Calu3 (cell line): ENCODE results near the gene METTL1. TPM values are rescaled to one million over a fixed set of nuclear protein-coding genes. Genes with fewer than 3 reads are reported as not detected.
A peak's percentile ranks its signal among the peaks of the same experiment; 100 is the strongest.

ENCODE experiments used
- BruUV-seq: library from RNA; stranded (reverse); fragments of 400-500 nt; replicated peaks from 2 replicates; lab custom pipeline; 2021; lab: Mats Ljungman, UMichigan
- CTCF ChIA-PET: fragments of 300-600 bp; sonication (Branson Sonifier 250); formaldehyde crosslinking; loops from one replicate; lab custom pipeline; 2022; ENCODE audit warnings: antibody characterized with exemption; lab: Charles Lee
- DNase-seq: peaks from one replicate; pipeline ENCODE4 v3.0.0; 2022
- H3K27ac Mint-ChIP-seq: one replicate; pipeline ENCODE4 v1.8.0; 2022; ENCODE audit warnings: mixed read lengths; ENCODE audit not compliant: unreplicated experiment
- H3K27me3 Mint-ChIP-seq: one replicate; pipeline ENCODE4 v1.8.0; 2022; ENCODE audit warnings: mixed read lengths; ENCODE audit not compliant: unreplicated experiment
- H3K36me3 Mint-ChIP-seq: one replicate; pipeline ENCODE4 v1.8.0; 2022; ENCODE audit warnings: mild to moderate bottlenecking, moderate library complexity, mixed read lengths; ENCODE audit not compliant: insufficient read depth, unreplicated experiment
- H3K4me1 Mint-ChIP-seq: one replicate; pipeline ENCODE4 v1.8.0; 2022; ENCODE audit warnings: mild to moderate bottlenecking, low read depth, mixed read lengths; ENCODE audit not compliant: unreplicated experiment
- H3K4me3 Mint-ChIP-seq: one replicate; pipeline ENCODE4 v1.8.0; 2022; ENCODE audit warnings: mild to moderate bottlenecking, low read depth, moderate library complexity, mixed read lengths; ENCODE audit not compliant: unreplicated experiment
- H3K9me3 Mint-ChIP-seq: one replicate; pipeline ENCODE4 v1.8.0; 2022; ENCODE audit warnings: low read depth, mixed read lengths; ENCODE audit not compliant: unreplicated experiment
- intact Hi-C: fragments of 100-400 bp; cut with micrococcal nuclease; formaldehyde crosslinking; loops from one replicate; pipeline ENCODE4 v1.10.0; 2022; ENCODE audit not compliant: unreplicated experiment
- total RNA-seq: library from RNA; stranded (reverse); gene quantifications from 2 replicates; pipeline ENCODE4 v1.2.3, GENCODE V29; 2022
- TF ChIP-seq, protein P1 (sequence below): fragments of 200-600 bp; IDR thresholded peaks from one replicate; pipeline ENCODE4 v1.8.0; 2022; ENCODE audit warnings: antibody characterized with exemption; ENCODE audit not compliant: unreplicated experiment

The METTL1 gene
- total RNA-seq, 1 experiment from 2014 or later: 50.5 TPM

DNA sequence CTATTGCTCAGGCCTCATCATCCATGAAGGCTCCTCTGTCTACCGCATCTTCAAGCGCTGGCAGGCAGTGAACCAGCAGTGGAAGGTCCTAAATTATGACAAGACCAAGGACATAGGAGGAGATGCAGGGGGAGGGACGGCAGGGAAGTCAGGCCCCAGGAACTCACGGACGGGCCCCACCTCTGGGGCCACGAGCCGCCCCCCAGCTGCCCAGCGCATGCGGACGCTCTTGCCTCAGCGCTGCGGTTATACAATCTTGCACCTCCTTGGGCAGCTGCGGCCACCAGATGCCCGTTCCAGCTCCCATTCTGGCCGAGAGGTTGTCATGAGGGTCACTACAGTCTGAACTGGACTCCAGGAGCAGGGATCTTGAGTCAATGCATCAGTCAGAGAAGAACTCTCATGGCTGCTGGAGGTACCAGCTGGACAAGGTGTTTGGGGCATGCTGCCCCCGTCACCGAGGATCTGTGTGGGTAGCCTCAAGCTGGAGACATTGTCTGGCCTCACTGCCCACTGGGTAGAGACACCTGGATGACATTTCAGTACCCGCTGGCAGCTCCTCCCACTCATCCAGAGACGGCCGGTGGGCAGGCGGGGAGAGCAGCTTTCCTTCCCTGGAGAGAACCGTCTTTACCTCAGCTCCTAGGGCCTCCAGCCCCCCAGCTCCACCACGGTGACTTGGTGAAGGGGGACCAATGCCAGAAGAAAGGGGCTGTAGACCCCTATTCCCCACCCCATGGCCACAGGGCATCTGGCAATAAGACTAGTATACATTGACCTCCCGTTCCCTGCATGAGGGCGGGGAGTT, 13.1 kb downstream of the METTL1 start:
- CTCF ChIA-PET: interaction anchor here (0.8 to 0.9 kb wide), 2 partner anchors 33 to 138 kb away, joined by 3 to 4 read pairs; no protein-coding TSS in a partner anchor
- TF ChIP-seq, protein P1, sequence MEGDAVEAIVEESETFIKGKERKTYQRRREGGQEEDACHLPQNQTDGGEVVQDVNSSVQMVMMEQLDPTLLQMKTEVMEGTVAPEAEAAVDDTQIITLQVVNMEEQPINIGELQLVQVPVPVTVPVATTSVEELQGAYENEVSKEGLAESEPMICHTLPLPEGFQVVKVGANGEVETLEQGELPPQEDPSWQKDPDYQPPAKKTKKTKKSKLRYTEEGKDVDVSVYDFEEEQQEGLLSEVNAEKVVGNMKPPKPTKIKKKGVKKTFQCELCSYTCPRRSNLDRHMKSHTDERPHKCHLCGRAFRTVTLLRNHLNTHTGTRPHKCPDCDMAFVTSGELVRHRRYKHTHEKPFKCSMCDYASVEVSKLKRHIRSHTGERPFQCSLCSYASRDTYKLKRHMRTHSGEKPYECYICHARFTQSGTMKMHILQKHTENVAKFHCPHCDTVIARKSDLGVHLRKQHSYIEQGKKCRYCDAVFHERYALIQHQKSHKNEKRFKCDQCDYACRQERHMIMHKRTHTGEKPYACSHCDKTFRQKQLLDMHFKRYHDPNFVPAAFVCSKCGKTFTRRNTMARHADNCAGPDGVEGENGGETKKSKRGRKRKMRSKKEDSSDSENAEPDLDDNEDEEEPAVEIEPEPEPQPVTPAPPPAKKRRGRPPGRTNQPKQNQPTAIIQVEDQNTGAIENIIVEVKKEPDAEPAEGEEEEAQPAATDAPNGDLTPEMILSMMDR: no peak
- H3K4me3 Mint-ChIP-seq: no peak overlapping the region
- H3K27me3 Mint-ChIP-seq: peaks cover 11% of the 10 kb centered on the region
- no TSS peak for BruUV-seq
- DNase-seq: no peak
- intact Hi-C loops: no loop called here
- no peaks in the 10 kb centered on the region for H3K9me3 Mint-ChIP-seq
- peaks cover 20% of the 10 kb centered on the region for H3K4me1 Mint-ChIP-seq
- H3K36me3 Mint-ChIP-seq: peaks cover 58% of the 10 kb centered on the region
- H3K27ac Mint-ChIP-seq: no peak overlapping the region

DNA sequence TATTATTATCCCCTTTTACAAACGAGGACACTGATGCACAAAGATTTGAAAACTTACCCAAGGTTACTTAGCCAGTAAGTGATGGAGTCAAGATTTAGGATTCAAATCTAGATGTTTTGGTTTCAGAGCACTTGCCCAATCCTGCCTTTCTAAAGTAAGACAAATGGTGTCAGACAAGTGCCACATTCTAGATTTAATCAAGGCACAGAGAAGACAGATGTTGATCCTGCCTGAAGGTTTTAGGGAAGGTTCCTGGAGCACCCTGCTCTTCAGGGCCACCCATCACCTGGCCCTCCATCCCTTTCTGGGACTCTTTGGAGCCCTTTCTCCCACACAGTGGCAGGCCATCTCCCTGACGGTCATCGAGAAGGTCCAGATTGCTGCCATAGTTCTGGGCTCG, 14.1 kb downstream of the METTL1 start:
- Mint-ChIP-seq H3K9me3 (no peaks in the 10 kb centered on the region), H3K27ac (no peak overlapping the region), H3K36me3 (peaks cover 54% of the 10 kb centered on the region), H3K4me1 (peaks cover 30% of the 10 kb centered on the region), H3K27me3 (peaks cover under 1% of the 10 kb centered on the region), H3K4me3 (no peak overlapping the region)
- no TSS peak for BruUV-seq
- CTCF ChIA-PET: no interaction called here
- intact Hi-C loops: no loop called here
- TF ChIP-seq, protein P1: no peak
- DNase-seq: no peak

DNA sequence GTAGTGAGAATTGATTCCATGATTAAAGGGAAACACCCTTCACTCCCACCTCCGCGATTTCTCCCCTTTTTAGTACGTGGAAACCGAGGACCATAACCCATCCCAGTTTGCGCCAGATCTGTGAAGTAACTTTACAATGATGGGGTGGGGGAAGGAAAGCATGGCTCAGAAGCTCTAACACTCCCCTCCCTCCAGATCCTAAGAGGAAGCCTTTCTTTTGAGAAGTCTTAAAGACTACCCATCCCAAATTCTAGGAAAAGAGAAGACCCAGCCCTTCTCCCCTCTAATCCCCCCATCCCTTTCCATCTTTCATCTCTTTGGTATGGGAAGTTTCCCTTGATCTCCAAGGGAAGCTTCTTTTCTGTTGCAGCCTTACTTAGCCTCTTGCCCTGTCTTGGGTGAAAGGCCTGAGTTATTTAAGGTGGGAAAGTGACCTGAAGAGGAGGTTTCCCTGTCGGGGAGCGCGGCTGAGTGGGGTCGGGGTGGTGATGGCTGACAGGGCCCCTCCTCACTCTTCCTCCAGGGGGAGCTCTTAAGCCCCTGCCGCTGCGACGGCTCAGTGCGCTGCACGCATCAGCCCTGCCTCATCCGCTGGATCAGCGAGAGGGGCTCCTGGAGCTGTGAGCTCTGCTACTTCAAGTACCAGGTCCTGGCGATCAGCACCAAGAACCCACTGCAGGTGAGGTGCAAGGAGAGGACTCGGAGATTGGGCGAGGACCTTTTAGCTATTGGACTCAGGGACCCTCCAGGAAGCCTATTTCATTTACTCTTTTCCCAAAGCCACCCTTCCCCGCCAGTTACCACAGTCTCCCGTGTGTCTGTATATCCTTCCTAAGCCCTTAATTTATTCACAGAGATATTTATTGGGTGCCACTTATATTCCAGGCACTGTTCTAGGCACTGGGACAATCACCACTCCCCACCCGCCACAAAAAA, 15.2 kb downstream of the METTL1 start:
- H3K4me3 Mint-ChIP-seq: peak overlapping the region; percentile 67
- H3K9me3 Mint-ChIP-seq: no peaks in the 10 kb centered on the region
- peaks cover 58% of the 10 kb centered on the region for H3K36me3 Mint-ChIP-seq
- TF ChIP-seq, protein P1: peak; percentile 64
- H3K27me3 Mint-ChIP-seq: no peaks in the 10 kb centered on the region
- peak overlapping the region; percentile 41 for H3K27ac Mint-ChIP-seq
- peak; percentile 66 for DNase-seq
- CTCF ChIA-PET: interaction anchor here (0.6 to 1.8 kb wide), 8 partner anchors 8 to 109 kb away, joined by 3 to 9 read pairs (median 4); partner anchors contain the start of genes CYP27B1, EEF1AKMT3, METTL1 and OS9
- no TSS peak for BruUV-seq
- H3K4me1 Mint-ChIP-seq: peaks cover 39% of the 10 kb centered on the region
- intact Hi-C loops: no loop called here
